Erythroblast (primary cell): ENCODE measurements around the gene HSF4.

Experiments used
- GATA1 ChIP-seq: IDR thresholded peaks from 2 replicates; pipeline ENCODE4 v1.6.1; 2011; ENCODE audit warnings: low read depth, mild to moderate bottlenecking, control low read depth, low read length, moderate library complexity
- POLR2A ChIP-seq: IDR thresholded peaks from 2 replicates; pipeline ENCODE4 v1.6.1; 2011; ENCODE audit warnings: mild to moderate bottlenecking, low read length

- peak; percentile 88 for TF ChIP-seq POLR2A
- TF ChIP-seq GATA1, result no peak
These were observed 27.6 kb downstream of the HSF4 start, which contains the start of gene E2F4 for GRCh38 chr16:67191995-67192681.
